ENCODE measurements around the gene VPS8. TPM values are rescaled to one million over a fixed set of nuclear protein-coding genes. Genes with fewer than 3 reads are reported as not detected.

The VPS8 gene
- total RNA-seq, 3 donors from 2014 or later = 52.2 to 86.3 (median 61.9) TPM

DNA sequence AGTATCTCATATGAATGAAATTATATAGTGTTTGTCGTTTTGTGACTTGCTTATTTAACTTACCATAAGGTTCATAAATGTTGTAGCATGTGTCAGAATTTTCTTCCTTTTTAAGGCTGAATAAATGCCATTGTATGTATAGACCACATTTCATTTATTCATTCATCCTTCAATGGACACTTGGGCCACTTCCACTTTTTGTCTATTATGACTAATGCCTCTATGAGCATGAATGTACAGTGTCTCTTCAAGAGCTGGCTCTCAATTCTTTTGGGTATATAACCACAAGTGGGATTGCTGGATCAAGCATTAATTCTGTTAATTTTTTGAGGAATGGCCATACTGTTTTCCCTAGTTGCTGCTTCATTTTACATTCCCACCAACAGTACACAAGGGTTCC, 156.1 kb downstream of the VPS8 start:
- Histone ChIP-seq H3K4me1 (no peaks in the 10 kb centered on the region), H3K27me3 (no peaks in the 10 kb centered on the region), H3K27ac (no peak overlapping the region), H3K9me3 (no peaks in the 10 kb centered on the region), H3K36me3 (no peaks in the 10 kb centered on the region), H3K4me3 (no peak overlapping the region)
- intact Hi-C loops (cut with DNase I; ENCODE audit: low total_unique reads) = no loop called here
- DNase-seq (ENCODE audit: low spot score in 2 of 2) = no peak
- TF ChIP-seq POLR2A (IDR thresholded peaks at IDR 0.05) (no peak), POLR2AphosphoS5 (IDR thresholded peaks at IDR 0.05) (no peak)
- TF ChIP-seq, protein P1, sequence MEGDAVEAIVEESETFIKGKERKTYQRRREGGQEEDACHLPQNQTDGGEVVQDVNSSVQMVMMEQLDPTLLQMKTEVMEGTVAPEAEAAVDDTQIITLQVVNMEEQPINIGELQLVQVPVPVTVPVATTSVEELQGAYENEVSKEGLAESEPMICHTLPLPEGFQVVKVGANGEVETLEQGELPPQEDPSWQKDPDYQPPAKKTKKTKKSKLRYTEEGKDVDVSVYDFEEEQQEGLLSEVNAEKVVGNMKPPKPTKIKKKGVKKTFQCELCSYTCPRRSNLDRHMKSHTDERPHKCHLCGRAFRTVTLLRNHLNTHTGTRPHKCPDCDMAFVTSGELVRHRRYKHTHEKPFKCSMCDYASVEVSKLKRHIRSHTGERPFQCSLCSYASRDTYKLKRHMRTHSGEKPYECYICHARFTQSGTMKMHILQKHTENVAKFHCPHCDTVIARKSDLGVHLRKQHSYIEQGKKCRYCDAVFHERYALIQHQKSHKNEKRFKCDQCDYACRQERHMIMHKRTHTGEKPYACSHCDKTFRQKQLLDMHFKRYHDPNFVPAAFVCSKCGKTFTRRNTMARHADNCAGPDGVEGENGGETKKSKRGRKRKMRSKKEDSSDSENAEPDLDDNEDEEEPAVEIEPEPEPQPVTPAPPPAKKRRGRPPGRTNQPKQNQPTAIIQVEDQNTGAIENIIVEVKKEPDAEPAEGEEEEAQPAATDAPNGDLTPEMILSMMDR (IDR thresholded peaks at IDR 0.05) = no peak

DNA sequence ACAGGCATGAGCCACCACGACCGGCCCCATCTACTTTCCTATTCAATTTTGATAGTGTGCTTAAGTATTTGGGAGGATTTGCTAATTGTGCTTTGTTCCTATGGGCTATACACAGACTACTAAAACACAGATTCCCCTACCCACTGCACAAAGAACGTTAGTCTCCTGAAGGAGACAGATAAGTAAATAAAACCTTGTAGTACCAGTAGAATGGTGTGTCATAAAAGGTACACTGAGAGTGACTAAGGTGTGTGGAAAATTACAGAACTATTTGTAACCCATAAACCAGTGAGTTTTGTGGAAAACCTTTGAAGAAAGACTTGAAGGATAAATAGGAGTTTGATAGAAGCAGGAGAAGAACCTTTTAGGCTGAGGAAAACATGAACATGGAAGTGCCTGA, 158.2 kb downstream of the VPS8 start:
- no peak for TF ChIP-seq POLR2A (IDR thresholded peaks at IDR 0.05)
- no peak for TF ChIP-seq POLR2AphosphoS5 (IDR thresholded peaks at IDR 0.05)
- TF ChIP-seq, protein P1 (IDR thresholded peaks at IDR 0.05) = no peak
- no peak overlapping the region for H3K27ac ChIP-seq
- DNase-seq (ENCODE audit: low spot score in 2 of 2) = no peak
- H3K4me1 ChIP-seq = no peaks in the 10 kb centered on the region
- H3K4me3 ChIP-seq = no peak overlapping the region
- intact Hi-C loops (cut with DNase I; ENCODE audit: low total_unique reads) = no loop called here
- H3K36me3 ChIP-seq = no peaks in the 10 kb centered on the region
- H3K27me3 ChIP-seq = no peaks in the 10 kb centered on the region
- no peaks in the 10 kb centered on the region for H3K9me3 ChIP-seq

DNA sequence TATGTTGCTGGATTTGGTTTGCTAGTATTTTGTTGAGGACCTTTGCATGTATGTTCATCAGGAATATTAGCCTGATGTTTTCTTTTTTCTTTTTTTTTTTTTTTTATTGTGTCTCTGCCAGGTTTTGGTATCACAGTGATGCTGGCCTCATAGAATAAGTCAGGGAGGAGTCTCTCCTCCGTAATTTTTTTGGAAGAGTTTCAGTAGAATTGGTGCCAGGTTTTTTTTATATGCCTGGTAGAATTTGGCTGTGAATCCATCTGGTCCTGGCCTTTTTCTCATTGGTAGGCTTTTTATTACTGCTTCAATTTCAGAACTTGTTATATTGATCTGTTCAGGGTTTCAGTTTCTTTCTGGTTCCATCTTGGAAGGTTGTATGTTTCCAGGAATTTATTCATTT, 165.8 kb downstream of the VPS8 start:
- TF ChIP-seq, protein P1 (IDR thresholded peaks at IDR 0.05) = no peak
- TF ChIP-seq POLR2A (IDR thresholded peaks at IDR 0.05) (no peak), POLR2AphosphoS5 (IDR thresholded peaks at IDR 0.05) (no peak)
- DNase-seq (ENCODE audit: low spot score in 2 of 2) = no peak

DNA sequence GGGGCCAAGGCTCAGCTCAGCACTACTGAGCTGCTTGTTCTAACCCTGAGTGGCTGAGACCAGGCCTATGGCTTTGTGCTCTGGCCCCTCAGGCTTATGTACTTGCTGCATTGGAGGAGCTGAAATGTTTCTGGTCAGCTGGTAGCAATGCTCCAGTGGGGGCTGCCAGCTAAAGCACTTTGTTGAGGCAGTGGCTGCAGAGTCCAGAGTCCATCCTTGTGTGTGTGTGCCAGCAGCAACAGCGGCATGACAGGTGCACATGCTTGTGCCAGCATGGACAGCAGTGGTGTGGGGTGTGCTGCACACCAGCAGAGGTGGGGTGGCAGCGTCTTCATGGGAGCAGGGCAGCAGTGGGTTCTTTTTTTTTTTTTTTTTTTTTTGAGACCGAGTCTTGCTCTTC, 169.1 kb downstream of the VPS8 start:
- intact Hi-C loops (cut with DNase I; ENCODE audit: low total_unique reads) = no loop called here
- no peaks in the 10 kb centered on the region for H3K9me3 ChIP-seq
- H3K4me1 ChIP-seq = no peaks in the 10 kb centered on the region
- no peak for TF ChIP-seq POLR2AphosphoS5 (IDR thresholded peaks at IDR 0.05)
- TF ChIP-seq, protein P1 (IDR thresholded peaks at IDR 0.05) = no peak
- no peak for TF ChIP-seq POLR2A (IDR thresholded peaks at IDR 0.05)
- H3K4me3 ChIP-seq = no peak overlapping the region
- H3K27ac ChIP-seq = no peak overlapping the region
- no peak for DNase-seq (ENCODE audit: low spot score in 2 of 2)
- H3K27me3 ChIP-seq = no peaks in the 10 kb centered on the region
- no peaks in the 10 kb centered on the region for H3K36me3 ChIP-seq

More for the DNA sequence above, 165.8 kb downstream of the VPS8 start:
- intact Hi-C loops (cut with DNase I; ENCODE audit: low total_unique reads) = no loop called here
- Histone ChIP-seq H3K27ac (no peak overlapping the region), H3K27me3 (no peaks in the 10 kb centered on the region), H3K36me3 (no peaks in the 10 kb centered on the region), H3K4me1 (no peaks in the 10 kb centered on the region), H3K4me3 (no peak overlapping the region), H3K9me3 (no peaks in the 10 kb centered on the region)

DNA sequence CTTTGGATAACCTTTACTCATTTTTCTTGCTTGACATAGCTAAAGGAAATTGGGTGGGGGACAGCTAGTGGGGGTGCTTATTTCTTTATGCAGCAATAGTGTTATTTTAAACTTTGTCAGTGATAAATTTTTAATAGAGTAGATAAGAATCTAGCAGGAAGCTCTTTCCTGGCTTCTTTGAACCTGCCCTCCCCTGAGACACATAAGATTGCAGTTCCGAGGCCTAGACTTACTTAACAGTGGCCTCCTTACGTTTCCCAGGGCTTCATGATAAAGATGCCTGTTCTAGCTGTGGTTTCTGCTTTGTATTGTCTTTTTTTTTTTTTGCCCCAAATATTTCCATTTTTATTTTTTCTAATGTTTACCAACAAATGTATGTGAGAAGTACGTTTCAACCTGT, 170.1 kb downstream of the VPS8 start:
- intact Hi-C loops (cut with DNase I; ENCODE audit: low total_unique reads) = no loop called here
- Histone ChIP-seq H3K27me3 (no peaks in the 10 kb centered on the region), H3K27ac (no peak overlapping the region), H3K4me1 (no peaks in the 10 kb centered on the region), H3K4me3 (no peak overlapping the region), H3K9me3 (no peaks in the 10 kb centered on the region), H3K36me3 (no peaks in the 10 kb centered on the region)
- no peak for DNase-seq (ENCODE audit: low spot score in 2 of 2)
- TF ChIP-seq POLR2AphosphoS5 (IDR thresholded peaks at IDR 0.05) (no peak), POLR2A (IDR thresholded peaks at IDR 0.05) (no peak)
- TF ChIP-seq, protein P1 (IDR thresholded peaks at IDR 0.05) = no peak

Data from breast epithelium (tissue), 4 donors.